Right atrium auricular region (tissue), 2 donors: ENCODE data around the gene NCOA4. TPM values are rescaled to one million over a fixed set of nuclear protein-coding genes. Genes with fewer than 3 reads are reported as not detected.

Experiments used
- DNase-seq: peaks from one replicate; pipeline ENCODE4 v3.0.0-alpha.2; 2019; ENCODE audit warnings: low spot score
- H3K27ac ChIP-seq, 2 donors: fragments of 200-600 bp; sonication (generic); 1 replicate in 1 of 2; 2 replicates in 1 of 2; pipeline ENCODE4 v1.5.1; 2016 to 2019
- H3K27me3 ChIP-seq, 2 donors: fragments of 200-600 bp; sonication (generic); one replicate each; pipeline versions ENCODE4 v1.5.1 to v1.6.0; 2017 to 2019
- H3K36me3 ChIP-seq: fragments of 200-600 bp; sonication (generic); one replicate; pipeline ENCODE4 v1.5.1; 2016
- H3K4me1 ChIP-seq, 2 donors: fragments of 200-600 bp; sonication (generic); one replicate each; pipeline versions ENCODE4 v1.5.1 to v1.6.0; 2017 to 2019
- H3K4me3 ChIP-seq, 2 donors: fragments of 200-600 bp; sonication (generic); 1 replicate in 1 of 2; 2 replicates in 1 of 2; pipeline ENCODE4 v1.5.1; 2017 to 2019; ENCODE audit warnings: mild to moderate bottlenecking in 1 of 2, moderate library complexity in 1 of 2
- H3K9me3 ChIP-seq, 2 donors: fragments of 200-600 bp; sonication (generic); one replicate each; pipeline ENCODE4 v1.5.1; 2019
- CTCF ChIP-seq, 2 donors: fragments of 200-600 bp; sonication (generic); IDR thresholded peaks; one replicate each; pipeline ENCODE4 v1.5.1; 2019; ENCODE audit warnings: antibody characterized with exemption in 2 of 2
- total RNA-seq, 2 donors: library from RNA; depleted of rRNA; stranded (reverse); fragments of >200 nt; gene quantifications; one replicate each; pipeline ENCODE4 v1.1.0, GENCODE V29; 2016

The NCOA4 gene
- 100 to 1,000 TPM; 155 to 259 TPM for total RNA-seq

- Histone ChIP-seq H3K9me3 (no peaks in the 10 kb centered on the region), H3K27ac (peak within 1 kb of the TSS; percentile 88 to 91), H3K27me3 (no peaks in the 10 kb centered on the region), H3K36me3 (no peaks in the 10 kb centered on the region), H3K4me3 (peak within 1 kb of the TSS; percentile 60 to 86), H3K4me1 (peaks cover 0 to 45% of the 10 kb centered on the region in 2 donors)
- peak; percentile 95 for DNase-seq
- TF ChIP-seq CTCF (IDR thresholded peaks at IDR 0.05), result peak; percentile 50 to 76
Measured at GRCh38 chr10:46030091-46030937, at the start of gene NCOA4. Gene NCOA4, minus strand, starts transcription at chr10:46030623. Its CDS starts 13,943 bp downstream, at chr10:46016680.

GRCh38 chr10:46079831-46080585 lies 49.6 kb upstream of the NCOA4 start:
- no peak overlapping the region for H3K27ac ChIP-seq
- DNase-seq, result peak; percentile 30
- H3K4me3 ChIP-seq, result no peak overlapping the region
- no peaks in the 10 kb centered on the region for H3K9me3 ChIP-seq
- no peaks in the 10 kb centered on the region for H3K27me3 ChIP-seq
- H3K4me1 ChIP-seq, result no peaks in the 10 kb centered on the region
- TF ChIP-seq CTCF (IDR thresholded peaks at IDR 0.05), result no peak
- H3K36me3 ChIP-seq, result no peaks in the 10 kb centered on the region

GRCh38 chr10:46077731-46078413 lies 47.4 kb upstream of the NCOA4 start:
- Histone ChIP-seq H3K9me3 (no peaks in the 10 kb centered on the region), H3K4me1 (no peaks in the 10 kb centered on the region), H3K4me3 (no peak overlapping the region), H3K27me3 (no peaks in the 10 kb centered on the region), H3K27ac (no peak overlapping the region), H3K36me3 (no peaks in the 10 kb centered on the region)
- no peak for DNase-seq
- TF ChIP-seq CTCF (IDR thresholded peaks at IDR 0.05), result no peak

GRCh38 chr10:46077141-46077554 lies 46.7 kb upstream of the NCOA4 start:
- DNase-seq, result no peak
- H3K27ac ChIP-seq, result no peak overlapping the region
- no peaks in the 10 kb centered on the region for H3K36me3 ChIP-seq
- no peaks in the 10 kb centered on the region for H3K27me3 ChIP-seq
- H3K9me3 ChIP-seq, result no peaks in the 10 kb centered on the region
- H3K4me1 ChIP-seq, result no peaks in the 10 kb centered on the region
- H3K4me3 ChIP-seq, result no peak overlapping the region
- no peak for TF ChIP-seq CTCF (IDR thresholded peaks at IDR 0.05)

- no peak for TF ChIP-seq CTCF (IDR thresholded peaks at IDR 0.05)
- Histone ChIP-seq H3K9me3 (no peaks in the 10 kb centered on the region), H3K27me3 (no peaks in the 10 kb centered on the region), H3K36me3 (no peaks in the 10 kb centered on the region), H3K4me3 (no peak overlapping the region), H3K27ac (no peak overlapping the region), H3K4me1 (no peaks in the 10 kb centered on the region)
- no peak for DNase-seq
Measured at GRCh38 chr10:46075869-46076268, 45.4 kb upstream of the NCOA4 start.
